HG03108 (cell line): ENCODE results near the gene SERPINB6.
"Not testable (repeated sequence)": the region's sequence is repeated elsewhere in the genome, so short reads cannot be mapped to it uniquely, and the experiment has no call there.

Experiments
- ATAC-seq: cut with Tn5 transposase; IDR thresholded peaks from one replicate; pipeline ENCODE4 v1.9.1; 2021; ENCODE audit warnings: moderate library complexity; ENCODE audit not compliant: unreplicated experiment

The SERPINB6 gene

DNA sequence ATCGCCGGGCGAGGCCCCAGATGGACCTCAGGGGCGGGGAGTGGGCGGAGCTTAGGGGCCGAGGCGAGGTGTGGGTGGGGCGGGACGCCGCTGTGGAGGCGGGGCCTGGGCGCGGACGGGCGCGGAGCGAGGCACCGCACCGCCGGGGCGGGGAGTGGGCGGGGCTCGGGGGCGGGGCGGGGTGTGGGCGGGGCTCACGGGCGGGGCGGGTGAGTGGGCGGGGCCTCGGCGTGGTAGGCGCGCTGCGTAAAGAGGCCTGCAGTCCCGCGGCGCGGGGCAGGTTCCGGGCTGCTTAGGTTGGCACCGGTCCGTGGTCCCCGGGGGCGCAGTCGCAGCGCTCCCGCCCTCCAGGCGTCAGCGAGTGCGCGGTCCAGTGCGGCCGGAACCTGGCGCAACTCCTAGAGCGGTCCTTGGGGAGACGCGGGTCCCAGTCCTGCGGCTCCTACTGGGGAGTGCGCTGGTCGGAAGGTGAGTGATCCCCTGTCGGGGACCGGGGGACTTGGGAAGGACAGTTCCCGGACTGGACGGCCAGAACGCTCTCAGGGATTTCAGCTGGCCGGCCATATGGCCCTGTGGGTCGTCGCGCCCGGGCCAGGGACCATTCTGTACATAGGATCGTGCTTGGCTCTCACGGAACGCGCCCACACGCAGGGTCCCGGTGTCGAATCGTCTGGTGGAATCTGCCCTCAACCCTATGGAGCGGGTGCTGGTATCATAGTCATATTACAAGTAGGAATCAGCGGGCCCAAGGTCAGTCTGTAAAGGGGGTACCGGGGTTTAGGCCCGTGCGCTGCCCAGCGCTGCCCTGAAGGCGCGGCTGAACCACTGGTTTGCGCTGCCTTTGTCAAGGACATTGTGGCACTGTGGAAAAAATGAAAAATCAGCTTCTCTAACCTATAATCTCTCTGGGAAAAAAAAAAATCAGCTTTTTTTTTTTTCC lies 28.5 kb upstream of the SERPINB6 start, which contains the start of gene NQO2:
TSS of gene NQO2 (plus strand) at position 277 of the 940 bp plus-strand sequence. CDS start 6,659 bp downstream, outside the sequence.
- ATAC-seq, result peak; percentile 68

DNA sequence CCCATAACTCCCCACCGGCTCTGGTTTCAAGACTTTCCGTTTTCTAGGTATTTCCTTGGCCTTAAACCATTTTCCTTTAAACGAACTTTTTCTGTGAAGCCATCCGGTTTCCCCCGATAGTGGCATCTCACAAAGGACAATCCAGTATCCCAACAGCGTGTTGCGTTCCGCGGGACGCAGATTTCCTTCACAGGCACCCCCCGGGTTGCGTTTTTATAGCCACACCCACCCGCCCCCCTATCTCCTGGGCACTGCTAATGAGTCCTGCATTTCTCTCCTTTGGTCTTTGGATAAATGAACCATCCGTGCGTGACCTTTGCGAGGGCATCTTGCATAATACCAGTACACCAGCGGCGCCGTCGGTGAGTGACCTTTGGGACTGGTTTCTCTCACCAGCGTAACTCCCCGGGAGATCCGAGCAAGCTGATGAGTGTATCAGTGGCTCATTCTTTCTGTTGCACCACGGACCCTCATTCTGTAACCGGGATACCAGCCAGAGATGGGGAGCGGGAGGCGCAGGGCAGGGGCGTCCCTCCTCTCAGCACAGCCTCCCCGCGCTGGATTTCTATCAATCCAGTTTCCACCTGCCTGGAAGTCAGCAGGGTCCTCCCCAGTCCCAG lies 27.7 kb upstream of the SERPINB6 start:
- peak; percentile 26 for ATAC-seq

DNA sequence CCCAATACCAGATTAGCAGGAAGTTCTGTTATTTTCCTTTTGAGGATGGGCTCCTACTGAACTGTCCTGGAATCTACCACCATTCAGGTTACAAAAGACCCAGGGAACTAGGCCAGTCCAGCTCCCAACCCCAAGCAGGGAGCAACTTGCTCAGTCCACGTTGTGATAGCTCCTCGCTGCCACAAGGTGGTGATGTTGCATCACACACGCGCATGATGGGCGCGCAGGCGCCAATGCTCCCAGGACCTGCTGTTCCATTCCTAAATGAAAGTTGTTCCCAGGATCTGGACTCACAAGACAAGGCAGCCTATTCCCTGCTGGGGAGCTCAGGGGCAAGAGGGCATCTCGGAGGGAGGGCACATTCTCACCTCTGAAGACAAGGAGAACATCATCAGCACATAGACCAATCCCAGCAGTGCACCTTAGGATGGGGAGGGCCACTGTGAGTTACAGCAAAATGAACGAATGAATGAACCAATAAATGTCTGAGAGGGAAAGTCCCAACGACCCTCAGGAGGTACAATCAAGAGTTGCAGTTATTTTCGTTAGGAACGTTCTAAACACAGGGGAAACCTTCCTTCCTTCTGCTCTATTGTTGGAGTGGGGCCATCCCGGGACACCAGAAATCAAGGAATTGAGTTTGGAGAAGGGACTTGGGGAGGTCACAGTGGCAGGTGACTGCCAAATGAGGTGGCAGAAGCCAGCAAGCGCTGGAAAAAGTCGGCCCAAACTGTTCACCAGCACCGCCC lies 27.1 kb upstream of the SERPINB6 start:
- ATAC-seq, result not testable (repeated sequence)

DNA sequence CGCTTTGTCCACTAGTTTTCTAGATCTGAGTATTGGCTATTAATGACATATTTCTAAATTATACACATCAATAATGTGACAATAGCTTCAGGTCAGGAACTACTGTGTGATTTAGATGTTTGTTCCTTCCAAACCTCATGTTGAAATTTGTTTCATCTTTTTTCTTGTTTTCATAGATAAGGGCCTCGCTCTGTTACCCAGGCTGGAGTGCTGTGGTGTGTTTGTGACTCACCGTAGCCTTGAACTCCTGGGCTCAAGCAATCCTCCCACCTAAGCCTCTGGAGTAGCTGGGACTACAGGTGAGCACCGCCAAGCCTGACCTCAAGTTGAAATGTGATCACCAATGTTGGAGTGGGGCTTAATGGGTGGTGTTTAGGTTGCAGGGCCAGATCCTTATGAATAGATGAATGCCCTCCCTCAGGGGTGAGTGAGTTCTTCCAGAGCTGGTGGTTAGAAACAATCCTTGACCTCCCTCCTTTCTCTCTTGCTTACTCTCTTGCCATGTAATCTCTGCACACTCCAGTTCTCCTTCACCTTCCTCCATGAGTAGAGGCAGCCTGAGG lies 22.5 kb upstream of the SERPINB6 start:
- ATAC-seq, result no peak

DNA sequence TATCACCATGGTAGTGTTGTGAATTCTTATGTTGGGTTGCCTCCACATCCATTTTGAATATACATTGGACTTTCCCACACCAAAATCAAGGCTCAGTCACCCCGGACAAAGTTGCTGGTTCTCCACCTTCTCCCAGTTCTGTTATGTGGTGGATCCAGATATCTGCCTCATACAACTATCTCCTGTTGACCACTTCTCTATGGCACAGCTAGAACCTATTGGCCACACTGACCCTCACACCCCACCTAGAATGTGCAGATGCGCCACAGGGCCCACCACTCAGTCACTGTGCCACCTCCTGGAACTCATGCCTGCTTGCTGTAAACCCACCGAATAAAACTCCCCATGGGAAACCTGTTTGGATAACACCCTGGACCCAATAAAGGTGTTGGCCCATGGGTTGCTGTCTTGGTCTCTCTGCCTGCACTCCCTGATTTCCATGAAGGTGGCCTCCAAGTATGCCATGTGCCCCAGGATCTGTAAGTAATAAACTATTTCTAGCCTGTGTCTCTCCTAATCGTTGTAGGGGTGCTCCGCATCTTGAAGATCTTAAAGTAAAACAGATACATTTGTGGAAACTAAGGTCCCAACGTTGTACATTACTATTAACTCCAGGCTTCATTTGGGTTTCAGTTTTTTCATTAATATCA lies 21.1 kb upstream of the SERPINB6 start:
- ATAC-seq, result no peak

DNA sequence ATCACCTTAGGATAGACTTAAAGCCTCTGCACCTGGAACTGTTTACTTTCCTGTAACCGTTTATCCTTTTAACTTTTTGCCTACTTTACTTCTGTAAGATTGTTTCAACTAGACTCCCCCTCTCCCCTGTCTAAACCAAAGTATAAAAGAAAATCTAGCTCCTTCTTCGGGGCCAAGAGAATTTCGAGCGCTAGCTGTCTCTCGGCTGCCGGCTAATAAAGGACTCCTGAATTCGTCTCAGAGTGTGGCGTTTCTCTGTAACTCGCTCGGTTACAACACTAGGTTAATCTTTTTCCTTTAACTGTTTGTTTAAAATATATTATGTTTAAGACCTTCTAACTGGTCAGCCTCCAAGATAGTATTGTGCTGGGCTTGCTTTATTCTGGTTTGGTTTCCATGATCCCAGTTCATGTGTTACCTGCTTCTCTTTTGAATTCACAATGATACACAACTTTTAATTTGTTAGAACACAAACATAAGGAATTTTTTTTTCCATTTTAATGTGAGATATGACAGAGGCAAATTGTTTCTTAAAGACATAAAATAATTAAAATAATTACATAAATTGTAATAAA lies 19.7 kb upstream of the SERPINB6 start:
- no peak for ATAC-seq

DNA sequence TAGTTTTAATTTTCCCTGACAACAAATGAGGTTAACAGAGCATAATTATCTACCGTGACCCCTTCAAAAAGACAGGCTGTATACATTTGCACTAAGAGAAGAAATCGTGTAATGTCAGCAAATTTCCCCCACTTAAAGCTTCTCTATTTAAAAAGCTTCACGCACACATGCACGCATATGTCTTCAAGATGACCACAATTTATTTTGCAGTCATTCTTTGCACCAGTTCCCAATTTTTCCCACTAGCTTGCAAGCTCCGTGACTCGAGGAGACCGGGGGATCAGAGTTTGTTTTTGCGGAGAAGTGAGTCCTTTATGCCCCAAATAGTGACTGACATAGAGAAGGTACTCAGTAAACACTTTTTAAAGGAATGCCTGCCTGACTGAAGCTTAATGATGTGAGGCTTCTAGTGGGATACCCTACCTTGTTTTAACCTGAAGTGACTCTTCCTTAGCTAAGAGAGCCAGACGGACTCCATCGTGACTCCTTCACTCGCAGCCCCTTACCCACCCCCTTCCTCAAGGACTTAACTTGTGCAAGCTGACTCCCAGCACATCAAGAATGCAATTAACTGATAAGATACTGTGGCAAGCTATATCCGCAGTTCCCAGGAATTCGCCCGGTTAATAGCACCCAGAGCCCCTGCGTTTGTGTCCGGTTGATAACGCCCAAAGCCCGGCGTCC lies 19.0 kb upstream of the SERPINB6 start:
- no peak for ATAC-seq

DNA sequence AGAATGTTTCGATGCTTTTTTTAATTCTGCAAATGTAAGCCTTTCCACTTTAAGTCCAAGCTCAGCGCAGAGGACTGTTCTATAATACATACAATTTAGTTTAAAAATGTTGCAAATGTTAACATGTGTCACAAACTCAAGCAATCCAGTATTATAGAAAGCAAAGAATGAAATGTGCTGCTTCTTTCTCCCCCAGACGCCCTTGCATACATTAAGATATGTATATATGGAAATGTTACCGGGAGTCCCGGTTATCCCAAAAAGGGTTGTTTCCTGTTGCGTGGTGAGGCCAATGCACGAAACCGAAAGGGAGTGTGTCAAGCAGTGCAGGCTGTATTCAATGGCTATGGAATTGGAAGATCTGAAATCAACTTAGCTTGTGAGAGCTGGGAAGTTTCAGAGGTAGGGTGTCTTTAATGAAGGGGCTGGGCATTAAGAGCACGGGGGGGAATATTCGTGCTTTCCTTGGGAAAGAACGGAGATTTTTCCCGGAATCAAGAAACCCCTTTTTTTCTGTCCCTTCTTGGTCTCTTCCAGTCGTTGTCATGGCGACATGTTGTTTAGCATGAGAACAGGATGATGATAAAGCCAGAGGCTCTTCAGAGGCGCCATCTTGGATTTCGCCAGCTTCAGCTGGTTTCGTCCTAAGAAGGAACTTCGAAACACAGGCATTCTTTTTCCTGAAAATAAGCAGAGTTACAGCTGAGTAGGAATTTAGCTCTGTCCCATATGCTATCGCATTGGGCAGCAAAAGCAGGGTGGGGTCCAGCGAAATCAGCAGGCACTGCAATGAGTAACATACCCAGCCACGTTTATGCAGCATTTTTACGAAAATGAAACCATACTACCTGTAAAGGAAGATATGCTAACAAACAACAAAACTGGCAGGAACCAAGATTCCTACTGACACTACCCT lies 18.2 kb upstream of the SERPINB6 start:
- peak; percentile 62 for ATAC-seq

DNA sequence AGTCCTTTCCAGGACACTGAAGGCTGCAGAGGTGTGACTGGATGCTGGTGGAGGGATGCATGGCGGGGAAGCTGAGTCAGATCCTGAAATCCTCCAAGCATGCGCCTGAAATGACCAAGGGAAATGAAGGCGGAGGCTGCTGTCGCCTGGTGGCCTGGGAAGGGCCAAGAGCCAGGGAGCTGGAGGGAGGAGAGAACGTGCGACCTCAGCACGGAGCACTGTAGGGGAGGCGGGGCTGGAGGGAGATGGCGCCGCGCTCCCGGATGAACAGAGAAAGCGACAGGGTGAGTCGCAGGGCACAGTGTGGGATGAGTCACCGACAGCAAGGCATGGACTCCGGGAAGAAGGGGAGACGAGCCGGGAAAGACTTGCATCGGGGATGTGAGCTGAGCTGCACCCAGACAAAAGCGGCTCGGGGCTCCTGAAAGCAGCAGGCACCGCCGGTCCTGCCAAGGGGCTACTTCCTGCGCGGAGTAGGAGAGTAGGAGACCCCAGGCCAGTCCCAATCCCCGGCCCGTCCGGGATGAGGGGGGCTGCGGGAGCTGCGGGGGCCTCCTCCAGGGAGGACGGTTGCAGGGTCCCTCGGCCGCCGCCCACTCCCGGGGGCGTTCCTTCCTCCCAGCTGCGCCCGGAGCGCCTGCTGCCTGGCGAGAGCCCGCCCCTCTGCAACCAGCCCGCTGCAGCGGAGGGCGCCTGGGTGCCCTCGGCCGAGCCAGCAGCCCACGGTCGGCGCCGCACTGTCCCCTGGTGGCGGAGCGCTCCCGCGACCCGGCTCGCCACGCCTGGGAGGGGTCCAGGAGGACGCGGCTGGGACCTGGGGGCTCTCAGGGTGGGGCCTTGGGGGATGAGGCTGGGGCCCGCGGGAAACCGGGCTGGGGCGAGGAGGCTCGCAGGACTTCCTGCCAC lies 17.3 kb upstream of the SERPINB6 start:
- ATAC-seq, result peak; percentile 62

DNA sequence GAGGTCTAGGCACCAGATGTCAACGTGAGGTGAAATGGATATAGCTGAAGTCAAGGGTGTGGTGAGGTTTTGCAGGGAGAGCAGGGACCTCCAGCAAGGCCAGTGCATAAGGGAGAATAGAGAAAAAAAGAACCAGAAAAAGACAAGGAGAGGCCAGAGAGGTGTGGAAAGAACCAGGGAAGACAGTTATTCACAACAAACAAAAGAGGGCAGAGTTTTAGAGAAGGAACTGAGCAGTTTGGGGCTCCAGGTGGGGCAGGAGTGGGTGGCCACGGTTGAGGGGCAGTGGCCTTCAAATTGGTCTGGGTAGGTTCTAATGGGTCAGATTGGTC lies 16.7 kb upstream of the SERPINB6 start:
- ATAC-seq, result no peak

DNA sequence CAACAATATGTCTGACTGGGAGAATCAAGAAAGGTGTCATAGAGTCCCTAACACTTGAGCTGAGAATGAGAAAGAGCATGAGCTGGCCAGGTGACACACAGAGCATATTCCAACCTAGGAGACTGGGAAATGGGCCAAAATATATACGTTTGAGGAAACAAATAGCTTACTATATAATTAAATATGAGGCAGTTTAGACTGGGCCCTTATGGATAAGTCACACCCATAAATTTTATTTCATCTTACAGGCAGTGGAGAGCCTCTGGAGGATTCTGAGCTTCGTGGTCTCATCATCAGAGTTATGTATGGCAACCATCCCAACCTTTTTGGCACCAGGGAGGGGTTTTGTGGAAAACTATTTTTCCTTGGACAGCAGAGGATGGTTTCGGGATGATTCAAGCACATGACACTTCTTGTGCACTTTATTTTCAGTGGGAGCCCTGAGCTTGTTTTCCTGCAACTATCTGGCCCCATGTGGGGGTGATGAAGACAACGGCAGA lies 15.4 kb upstream of the SERPINB6 start:
- no peak for ATAC-seq

DNA sequence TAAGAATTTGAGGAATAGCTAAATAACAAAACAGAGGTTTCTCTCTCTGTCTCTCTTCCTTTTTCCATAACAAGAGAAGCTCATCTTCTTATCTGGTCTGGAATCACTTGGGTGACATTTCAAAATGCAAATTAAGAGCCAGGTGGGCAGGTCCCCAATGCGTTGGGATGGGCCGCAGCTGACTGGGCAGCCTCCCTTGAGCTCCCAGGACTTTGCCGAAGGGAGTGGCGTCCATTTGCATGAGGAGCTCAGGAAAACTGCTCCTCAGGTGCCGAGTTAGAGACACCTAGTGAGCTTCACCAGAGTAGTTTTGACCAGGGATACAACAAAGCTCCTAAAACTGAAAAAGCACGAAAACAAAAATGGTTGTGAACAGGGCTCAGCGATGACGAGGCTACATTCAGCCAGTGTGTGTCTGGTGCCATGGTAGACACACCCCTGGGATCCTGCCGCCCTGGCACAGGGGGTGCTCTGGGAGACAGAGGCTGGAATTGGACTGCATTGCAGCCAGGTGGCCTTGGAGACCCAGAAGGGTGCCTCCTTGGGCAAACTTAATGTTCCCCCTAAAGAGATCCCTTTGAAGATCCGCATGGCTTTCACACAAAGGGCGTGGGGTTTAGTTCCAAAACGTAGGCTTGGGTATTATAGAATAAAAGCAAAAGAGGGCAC lies 13.5 kb upstream of the SERPINB6 start:
- no peak for ATAC-seq

DNA sequence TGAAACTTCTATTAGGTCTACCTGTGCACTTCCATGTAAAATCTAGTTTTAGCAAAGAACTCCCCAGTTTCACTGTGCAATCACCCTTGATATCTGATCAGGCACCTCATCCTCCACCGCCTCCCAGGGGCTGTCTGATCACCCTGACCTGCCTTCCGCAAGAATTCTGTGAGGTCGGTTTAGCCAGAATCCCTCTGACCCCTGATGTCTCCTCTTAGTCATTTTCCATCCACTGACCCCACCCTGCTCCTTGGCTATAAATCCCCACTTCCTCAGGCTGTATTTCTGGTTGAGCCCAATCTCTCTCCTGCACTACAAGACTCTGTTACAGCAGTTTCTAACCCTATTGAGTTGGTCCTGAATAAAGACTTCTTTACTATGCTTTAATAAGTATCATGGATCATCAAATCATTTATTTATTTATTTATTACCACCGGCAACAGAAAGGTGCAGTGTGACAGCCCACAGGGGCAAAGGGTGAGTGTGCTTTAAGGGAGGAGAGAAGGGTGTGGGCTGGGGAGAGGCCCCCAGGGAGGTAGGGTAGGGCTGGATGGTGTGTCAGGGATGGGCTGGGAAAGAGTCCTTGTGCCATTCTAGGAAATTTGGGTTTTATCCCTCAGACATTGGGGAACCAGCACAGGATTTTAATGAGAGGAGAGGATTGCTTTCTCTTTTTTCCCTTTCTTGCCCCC lies 11.2 kb upstream of the SERPINB6 start:
- ATAC-seq, result no peak

DNA sequence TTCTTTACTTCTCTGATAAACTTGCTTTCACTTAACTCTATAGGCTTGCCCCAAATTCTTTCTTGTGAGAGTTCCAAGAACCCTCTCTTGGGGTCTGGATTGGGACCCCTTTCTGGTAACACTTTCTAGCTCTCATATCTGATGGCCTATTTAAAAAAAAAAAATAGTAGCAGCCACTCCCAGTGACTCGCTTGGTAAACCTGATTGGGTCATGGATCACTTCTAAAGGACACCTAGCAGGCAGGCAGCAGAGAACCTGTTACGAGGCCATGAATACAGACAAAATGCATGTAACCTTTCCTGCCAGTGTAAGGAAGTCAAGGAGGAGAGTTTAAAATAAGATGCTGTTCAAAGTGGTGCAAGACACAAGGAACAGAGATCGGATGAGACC lies 9.1 kb upstream of the SERPINB6 start:
- no peak for ATAC-seq

DNA sequence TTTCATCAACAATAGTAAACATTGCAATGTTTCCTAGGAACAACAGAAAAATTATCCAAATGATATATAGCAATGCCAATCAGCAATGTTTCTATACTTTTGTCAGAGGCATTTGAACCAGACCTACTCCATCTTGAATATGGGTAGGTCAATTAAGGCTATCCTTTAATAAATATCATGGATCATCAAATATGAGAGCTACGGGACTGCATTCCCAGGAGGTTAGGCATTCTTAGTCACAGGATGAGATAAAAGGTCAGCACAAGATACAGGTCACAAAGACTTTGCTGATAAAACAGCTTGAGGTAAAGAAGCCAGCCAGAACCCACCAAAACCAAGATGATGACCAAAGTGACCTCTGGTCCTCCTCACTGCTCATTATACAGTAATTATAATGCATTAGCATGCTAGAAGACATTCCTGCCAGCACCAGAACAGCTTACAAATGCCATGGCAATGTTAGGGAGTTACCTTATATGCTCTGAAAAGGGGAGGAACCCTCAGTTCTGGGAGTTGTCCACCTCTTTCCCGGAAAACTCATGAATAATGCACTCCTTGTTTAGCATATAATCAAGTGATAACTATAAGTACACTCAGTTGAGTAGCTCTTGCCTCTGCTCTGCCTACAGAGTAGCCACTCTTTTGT lies 8.6 kb upstream of the SERPINB6 start:
- no peak for ATAC-seq

DNA sequence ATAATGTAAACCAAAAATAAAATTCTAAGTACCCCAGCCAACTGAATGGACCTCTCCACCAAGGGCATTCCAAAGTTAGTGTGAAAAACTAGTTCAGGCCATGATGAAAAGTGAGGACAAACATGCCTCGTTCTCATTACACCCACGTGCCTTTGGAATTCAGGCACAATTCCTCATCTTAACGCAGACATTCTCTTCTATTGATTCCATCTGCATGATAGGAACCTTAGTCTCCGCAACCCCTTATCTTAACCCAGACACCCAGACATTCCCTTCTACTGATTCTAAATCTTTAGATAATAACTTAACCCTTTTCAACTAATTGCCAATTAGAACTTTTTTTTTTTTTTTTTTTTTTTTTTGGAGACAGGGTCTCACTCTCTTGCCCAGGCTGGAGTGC lies 7.6 kb upstream of the SERPINB6 start:
- ATAC-seq, result no peak
